Body of pancreas (tissue), 4 donors: Measurements from ENCODE around the gene IP6K2.

Experiments
- CTCF ChIP-seq, 7 experiments: fragments of 450-650 bp in 4 of 7; fragments of 200-600 bp in 3 of 7; sonication (generic) in 3 of 7; IDR thresholded peaks; one replicate each; pipeline ENCODE4 v1.5.1; 2016 to 2019; ENCODE audit warnings: antibody characterized with exemption in 7 of 7
- POLR2A ChIP-seq, 3 donors: fragments of 450-650 bp; IDR thresholded peaks; one replicate each; pipeline ENCODE4 v1.6.1; 2016; ENCODE audit warnings: antibody characterized with exemption in 3 of 3, mild to moderate bottlenecking in 2 of 3

DNA sequence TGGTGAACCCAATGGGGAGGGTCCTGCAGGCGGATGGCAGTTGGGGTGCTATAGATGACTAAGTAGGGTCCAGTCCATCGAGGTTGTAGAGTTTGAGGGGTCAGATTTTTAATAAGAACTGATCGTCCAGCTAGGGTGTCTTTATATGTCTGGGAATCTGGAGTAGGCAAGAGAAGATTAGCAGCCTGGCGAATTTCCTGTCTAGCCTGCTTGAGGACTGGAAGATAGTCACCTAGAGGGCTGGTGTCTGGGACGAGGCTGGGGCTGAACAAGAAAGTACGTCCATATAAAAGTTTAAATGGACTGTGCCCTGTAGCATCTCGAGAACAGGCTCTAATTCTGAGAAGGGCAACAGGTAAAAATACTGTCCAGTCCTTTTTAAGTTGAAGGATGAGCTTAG, 6.7 kb upstream of the IP6K2 start:
- no peak for TF ChIP-seq CTCF (IDR thresholded peaks at IDR 0.05)
- no peak for TF ChIP-seq POLR2A (IDR thresholded peaks at IDR 0.05)
